HepG2 (cell line): ENCODE results near the gene BMAL1. TPM values are rescaled to one million over a fixed set of nuclear protein-coding genes. Genes with fewer than 3 reads are reported as not detected.

ENCODE experiments used
- ATAC-seq: fragments of 200-7000 bp; cut with Tn5 transposase; 3 replicates; pipeline ENCODE4 v1.9.1; 2020; ENCODE audit warnings: mild to moderate bottlenecking, moderate library complexity
- BruUV-seq: library from RNA; stranded (reverse); fragments of 400-500 nt; replicated peaks from 2 replicates; lab custom pipeline; 2021; lab: Mats Ljungman, UMichigan
- CTCF ChIA-PET: fragments of 300-600 bp; formaldehyde crosslinking; extraction: SDS; loops from one replicate; lab custom pipeline; 2021; ENCODE audit warnings: low total read pairs, inconsistent platforms, low intra/inter-chr PET ratio; lab: Yijun Ruan, JAX
- POLR2A ChIA-PET: fragments of 350-600 bp; sonication (Branson Sonifier 250); formaldehyde crosslinking; loops from one replicate; lab custom pipeline; 2020; ENCODE audit warnings: antibody characterized with exemption, inconsistent platforms; lab: Yijun Ruan, JAX
- DNase-seq: peaks from one replicate; pipeline ENCODE4 v3.0.0-alpha.2; 2015; ENCODE audit warnings: low spot score
- FAIRE-seq: peaks from 3 replicates; lab custom pipeline; 2011; peaks lifted over from hg19 to GRCh38; lab: Jason Lieb, UNC
- H2AFZ ChIP-seq: one replicate; pipeline ENCODE4 v1.6.1; 2011; ENCODE audit warnings: low read length, inconsistent platforms
- H3K27ac ChIP-seq: fragments of 300-600 bp; 3 replicates; pipeline ENCODE4 v1.8.0; 2011; ENCODE audit warnings: mixed run types, mild to moderate bottlenecking, mixed read lengths, low read length, inconsistent platforms; ENCODE audit not compliant: insufficient read depth; ENCODE audit errors: extremely low read length
- H3K27me3 ChIP-seq, 2 experiments: fragments of 200-600 bp in 1 of 2; 2 replicates in 1 of 2; 3 replicates in 1 of 2; pipeline versions ENCODE4 v1.6.0 to v1.8.0; 2011; ENCODE audit warnings: low read length in 2 of 2, mild to moderate bottlenecking in 2 of 2, moderate library complexity in 2 of 2, inconsistent platforms in 1 of 2; ENCODE audit not compliant: insufficient read depth in 2 of 2, control insufficient read depth in 1 of 2
- H3K36me3 ChIP-seq, 2 experiments: fragments of 200-600 bp in 1 of 2; replicated peaks in 1 of 2; 2 replicates in 1 of 2; 3 replicates in 1 of 2; pipeline versions ENCODE4 v1.5.1 to v1.8.0; 2011; ENCODE audit warnings: low read length in 2 of 2, inconsistent platforms in 1 of 2; ENCODE audit not compliant: insufficient read depth in 2 of 2, control insufficient read depth in 1 of 2
- H3K4me1 ChIP-seq: 2 replicates; pipeline ENCODE4 v1.5.1; 2012; ENCODE audit warnings: low read length, inconsistent platforms; ENCODE audit not compliant: insufficient read depth
- H3K4me2 ChIP-seq: 2 replicates; pipeline ENCODE4 v1.6.0; 2011; ENCODE audit warnings: low read depth, low read length, inconsistent platforms
- H3K4me3 ChIP-seq, 3 experiments: fragments of 200-600 bp in 1 of 3; sonication (generic), shearing (Covaris generic) in 1 of 3; replicated peaks in 1 of 3; 2 replicates each; pipeline ENCODE4 v1.5.1; 2011 to 2016; ENCODE audit warnings: low read length in 3 of 3, inconsistent platforms in 2 of 3, low read depth in 2 of 3, mild to moderate bottlenecking in 2 of 3, control low read depth in 1 of 3, mixed read lengths in 1 of 3; ENCODE audit not compliant: insufficient read depth in 1 of 3
- H3K79me2 ChIP-seq: one replicate; pipeline ENCODE4 v1.6.1; 2011; ENCODE audit warnings: low read length, inconsistent platforms; ENCODE audit not compliant: insufficient read depth
- H3K9ac ChIP-seq: 2 replicates; pipeline ENCODE4 v1.6.0; 2011; ENCODE audit warnings: mild to moderate bottlenecking, low read depth, low read length, inconsistent platforms; ENCODE audit not compliant: insufficient read depth
- H3K9me3 ChIP-seq: 2 replicates; pipeline ENCODE4 v1.5.1; 2012; ENCODE audit warnings: mild to moderate bottlenecking, low read length
- H4K20me1 ChIP-seq: 2 replicates; pipeline ENCODE4 v1.6.0; 2011; ENCODE audit warnings: inconsistent platforms, mild to moderate bottlenecking, low read length, moderate library complexity; ENCODE audit not compliant: insufficient read depth
- KDM4B ChIP-seq: sonication (generic); formaldehyde crosslinking; IDR thresholded peaks from 2 replicates; pipeline ENCODE4 v1.4.0; 2020; ENCODE audit warnings: missing genetic modification reagents
- POGZ ChIP-seq: sonication (generic); formaldehyde crosslinking; IDR thresholded peaks from 2 replicates; pipeline ENCODE4 v1.4.0; 2020; ENCODE audit warnings: mild to moderate bottlenecking, missing genetic modification reagents
- RFX3 ChIP-seq: IDR thresholded peaks from 2 replicates; pipeline ENCODE4 v1.6.1; 2016; ENCODE audit warnings: missing biosample characterization, missing genetic modification reagents
- SMAD3 ChIP-seq: sonication (generic); formaldehyde crosslinking; IDR thresholded peaks from 2 replicates; pipeline ENCODE4 v1.4.0; 2020; ENCODE audit warnings: missing genetic modification reagents
- STAG1 ChIP-seq: sonication (generic); formaldehyde crosslinking; IDR thresholded peaks from 2 replicates; pipeline ENCODE4 v1.4.0; 2020; ENCODE audit warnings: missing genetic modification reagents
- ZNF549 ChIP-seq: sonication (generic); formaldehyde crosslinking; IDR thresholded peaks from 2 replicates; pipeline ENCODE4 v1.5.0; 2020; ENCODE audit warnings: missing genetic modification reagents
- ZNF564 ChIP-seq: sonication (generic); formaldehyde crosslinking; IDR thresholded peaks from 2 replicates; pipeline ENCODE4 v1.8.1; 2023; ENCODE audit warnings: mild to moderate bottlenecking, missing genetic modification reagents
- WGBS: methylation state at CpG from one replicate; pipeline ENCODE4 v1.1.6; 2017; ENCODE audit warnings: low lambda C conversion rate; 5-methylcytosine and 5-hydroxymethylcytosine counted together
- in situ Hi-C: cut with HindIII; loops from 2 replicates; pipeline ENCODE4 v1.10.0; 2017; ENCODE audit warnings: low pct_unique_long_range_greater_than_20kb; ENCODE audit not compliant: extremely low pct_ligation_motif_present
- intact Hi-C: fragments of 100-400 bp; cut with micrococcal nuclease; formaldehyde crosslinking; loops from one replicate; pipeline ENCODE4 v1.10.0; 2022; ENCODE audit not compliant: unreplicated experiment
- polyA plus RNA-seq, 8 experiments: library from polyadenylated mRNA; depleted of rRNA in 3 of 8; stranded (reverse) in 7 of 8; unstranded in 1 of 8; fragments of >200 nt; fragmentation: Illumina TruSeq in 4 of 8; extraction: Trizol in 4 of 8; gene quantifications; 2 replicates each; pipeline versions ENCODE4 v1.2.1 to v1.2.3, GENCODE V29; 2011 to 2016; ENCODE audit warnings: low read depth in 4 of 8, missing spikeins in 1 of 8, mixed read lengths in 1 of 8; ENCODE audit not compliant: insufficient read depth in 1 of 8
- total RNA-seq, 5 experiments: library from RNA; depleted of rRNA; stranded (reverse); fragments of >200 nt; fragmentation: Illumina TruSeq; extraction: Trizol; gene quantifications; 2 replicates each; pipeline ENCODE4 v1.2.3, GENCODE V29; 2016; ENCODE audit warnings: low read depth in 1 of 5
- TF ChIP-seq, protein P1 (sequence below): sonication (generic); formaldehyde crosslinking; IDR thresholded peaks from 2 replicates; pipeline ENCODE4 v1.8.0; 2022; ENCODE audit warnings: missing genetic modification reagents, low read depth, mild to moderate bottlenecking, borderline replicate concordance
- TF ChIP-seq, protein P2 (sequence below): sonication (generic); formaldehyde crosslinking; IDR thresholded peaks from 2 replicates; pipeline ENCODE4 v1.5.1; 2020; ENCODE audit warnings: missing genetic modification reagents, mild to moderate bottlenecking, borderline replicate concordance
- TF ChIP-seq, protein P3 (sequence below): sonication (generic); formaldehyde crosslinking; IDR thresholded peaks from 2 replicates; pipeline ENCODE4 v1.4.0; 2020; ENCODE audit warnings: mild to moderate bottlenecking, missing genetic modification reagents
- TF ChIP-seq, protein P4 (sequence below): IDR thresholded peaks from 2 replicates; pipeline ENCODE4 v1.6.1; 2016

Gene BMAL1
- total and polyA plus RNA-seq, 2 of the 13 experiments (the other 11 are each of a cell fraction or from before 2014, with no cell fraction given): 4.5 to 4.8 TPM

DNA sequence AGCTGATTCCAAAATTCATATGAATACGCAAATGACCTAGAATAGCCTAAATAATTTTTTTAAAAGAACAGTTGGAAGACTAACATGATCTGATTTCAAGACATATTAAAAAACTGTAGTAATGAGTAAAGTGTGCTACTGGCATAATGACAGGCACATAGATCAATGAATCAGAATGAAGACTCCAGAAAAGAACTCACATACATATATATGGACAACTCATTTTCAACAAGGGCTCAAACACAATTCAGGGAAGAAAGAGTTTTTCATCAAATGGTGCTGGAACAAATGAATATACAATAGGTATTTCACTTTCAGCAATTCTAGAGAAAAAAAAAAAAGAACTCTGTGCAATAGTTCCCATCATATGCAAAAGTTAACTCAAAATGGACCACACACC is 151.7 kb downstream of the BMAL1 start (continued):
- TF ChIP-seq, protein P1, sequence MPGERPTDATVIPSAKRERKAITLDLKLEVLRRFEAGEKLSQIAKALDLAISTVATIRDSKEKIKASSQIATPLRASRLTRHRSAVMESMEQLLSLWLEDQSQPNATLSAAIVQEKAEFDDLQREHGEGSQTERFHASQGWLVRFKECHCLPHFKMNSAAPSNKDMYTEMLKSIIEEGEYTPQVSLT: no peak
- no peak for TF ChIP-seq ZNF564 (CRISPR knock-in tag)
- no peak for TF ChIP-seq POGZ (CRISPR knock-in tag)

DNA sequence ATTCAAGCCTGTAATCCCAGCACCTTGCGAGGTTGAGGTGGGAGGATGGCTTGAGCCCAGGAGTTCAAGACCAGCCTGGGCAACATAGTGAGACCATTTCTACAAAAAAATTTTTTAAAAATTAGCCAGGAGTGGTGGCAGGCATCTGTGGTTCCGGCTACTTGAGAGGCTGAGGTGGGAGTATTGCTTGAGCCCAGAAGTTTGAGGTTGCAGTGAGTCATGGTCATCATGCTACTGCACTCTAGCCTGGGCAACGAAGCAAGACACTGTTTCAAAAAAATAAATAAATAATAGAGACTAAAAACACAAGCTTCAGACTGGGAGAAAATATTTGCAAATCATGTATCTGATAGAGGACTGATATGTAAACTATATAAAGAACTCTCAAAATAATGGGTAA is 152.2 kb downstream of the BMAL1 start:
- H3K4me2 ChIP-seq: no peak overlapping the region
- H3K27me3 ChIP-seq: no peaks in the 10 kb centered on the region
- intact Hi-C loops: no loop called here
- H3K79me2 ChIP-seq: peaks cover 3% of the 10 kb centered on the region
- peaks cover 6% of the 10 kb centered on the region; the same call in 1 of the 2 replicates for H3K4me1 ChIP-seq
- TF ChIP-seq STAG1 (CRISPR knock-in tag) (no peak), KDM4B (CRISPR knock-in tag) (no peak), SMAD3 (CRISPR knock-in tag) (no peak), ZNF549 (CRISPR knock-in tag) (no peak), RFX3 (CRISPR knock-in tag) (no peak)
- TF ChIP-seq, protein P2, sequence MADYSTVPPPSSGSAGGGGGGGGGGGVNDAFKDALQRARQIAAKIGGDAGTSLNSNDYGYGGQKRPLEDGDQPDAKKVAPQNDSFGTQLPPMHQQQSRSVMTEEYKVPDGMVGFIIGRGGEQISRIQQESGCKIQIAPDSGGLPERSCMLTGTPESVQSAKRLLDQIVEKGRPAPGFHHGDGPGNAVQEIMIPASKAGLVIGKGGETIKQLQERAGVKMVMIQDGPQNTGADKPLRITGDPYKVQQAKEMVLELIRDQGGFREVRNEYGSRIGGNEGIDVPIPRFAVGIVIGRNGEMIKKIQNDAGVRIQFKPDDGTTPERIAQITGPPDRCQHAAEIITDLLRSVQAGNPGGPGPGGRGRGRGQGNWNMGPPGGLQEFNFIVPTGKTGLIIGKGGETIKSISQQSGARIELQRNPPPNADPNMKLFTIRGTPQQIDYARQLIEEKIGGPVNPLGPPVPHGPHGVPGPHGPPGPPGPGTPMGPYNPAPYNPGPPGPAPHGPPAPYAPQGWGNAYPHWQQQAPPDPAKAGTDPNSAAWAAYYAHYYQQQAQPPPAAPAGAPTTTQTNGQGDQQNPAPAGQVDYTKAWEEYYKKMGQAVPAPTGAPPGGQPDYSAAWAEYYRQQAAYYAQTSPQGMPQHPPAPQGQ (CRISPR knock-in tag): no peak
- TF ChIP-seq, protein P3, sequence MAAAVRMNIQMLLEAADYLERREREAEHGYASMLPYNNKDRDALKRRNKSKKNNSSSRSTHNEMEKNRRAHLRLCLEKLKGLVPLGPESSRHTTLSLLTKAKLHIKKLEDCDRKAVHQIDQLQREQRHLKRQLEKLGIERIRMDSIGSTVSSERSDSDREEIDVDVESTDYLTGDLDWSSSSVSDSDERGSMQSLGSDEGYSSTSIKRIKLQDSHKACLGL (CRISPR knock-in tag): no peak
- TF ChIP-seq, protein P4, sequence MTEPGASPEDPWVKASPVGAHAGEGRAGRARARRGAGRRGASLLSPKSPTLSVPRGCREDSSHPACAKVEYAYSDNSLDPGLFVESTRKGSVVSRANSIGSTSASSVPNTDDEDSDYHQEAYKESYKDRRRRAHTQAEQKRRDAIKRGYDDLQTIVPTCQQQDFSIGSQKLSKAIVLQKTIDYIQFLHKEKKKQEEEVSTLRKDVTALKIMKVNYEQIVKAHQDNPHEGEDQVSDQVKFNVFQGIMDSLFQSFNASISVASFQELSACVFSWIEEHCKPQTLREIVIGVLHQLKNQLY (CRISPR knock-in tag): no peak
- 95% methylated on average over 3 of the region's 3 CpGs for WGBS
- no peaks in the 10 kb centered on the region for H4K20me1 ChIP-seq
- peaks cover 32% of the 10 kb centered on the region for H3K9me3 ChIP-seq
- H3K36me3 ChIP-seq: no peaks in the 10 kb centered on the region
- BruUV-seq: no TSS peak
- H3K4me3 ChIP-seq: no peak overlapping the region
- H3K9ac ChIP-seq: no peak overlapping the region
- no peak overlapping the region for H2AFZ ChIP-seq
- FAIRE-seq (no peak), ATAC-seq (no peak), DNase-seq (no peak)
- in situ Hi-C loops: no loop called here
- H3K27ac ChIP-seq: no peak overlapping the region
- ChIA-PET CTCF (no interaction called here), POLR2A (no interaction called here)
